HepG2 (cell line): ENCODE measurements around the gene PPP1R13B.

Experiments
- YY1 ChIP-seq: IDR thresholded peaks from 2 replicates; pipeline ENCODE4 v1.6.1; 2011; ENCODE audit warnings: low read length, low read depth, moderate library complexity, mild to moderate bottlenecking; ENCODE audit not compliant: insufficient read depth, insufficient replicate concordance
- TF ChIP-seq, protein P1 (sequence below): sonication (generic); formaldehyde crosslinking; IDR thresholded peaks from 2 replicates; pipeline ENCODE4 v1.5.0; 2020; ENCODE audit warnings: missing genetic modification reagents, mild to moderate bottlenecking, borderline replicate concordance

DNA sequence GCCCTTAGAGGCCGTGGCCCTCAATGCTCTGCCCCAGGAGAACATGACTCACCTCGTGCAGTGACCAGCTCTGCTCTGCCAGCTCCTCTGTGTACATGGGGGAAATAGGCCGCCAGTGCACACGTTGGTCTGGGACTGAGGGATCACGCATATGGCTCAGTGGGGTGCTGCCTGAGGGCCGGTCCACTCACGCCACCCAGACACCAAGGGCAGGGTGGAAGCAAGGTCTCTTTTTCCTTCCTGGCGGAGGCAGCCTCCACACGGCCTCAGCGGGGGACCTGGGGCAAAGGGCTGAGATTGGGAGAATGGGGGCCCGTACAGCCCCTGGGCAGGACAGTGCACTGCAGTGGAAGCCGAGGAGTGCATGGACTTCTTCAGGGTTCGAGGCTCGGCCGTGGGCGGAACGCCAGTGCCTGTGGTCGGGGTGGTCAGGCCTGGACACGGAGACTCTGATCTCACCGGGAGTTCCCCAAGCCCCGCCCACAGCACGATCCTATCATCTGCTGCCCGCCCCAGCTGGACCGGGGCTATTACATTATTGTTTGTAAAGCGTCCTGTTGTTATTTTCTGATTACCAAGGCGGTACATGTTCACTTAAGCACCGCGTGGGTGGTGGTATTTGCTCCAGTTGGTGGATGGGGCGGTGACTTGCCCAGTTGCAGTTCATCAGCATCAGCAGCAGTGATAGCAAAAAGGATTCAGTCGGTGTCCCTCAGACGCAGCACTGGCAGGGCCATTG is 42.1 kb upstream of the PPP1R13B start:
- TF ChIP-seq YY1 = peak; percentile 15
- TF ChIP-seq, protein P1, sequence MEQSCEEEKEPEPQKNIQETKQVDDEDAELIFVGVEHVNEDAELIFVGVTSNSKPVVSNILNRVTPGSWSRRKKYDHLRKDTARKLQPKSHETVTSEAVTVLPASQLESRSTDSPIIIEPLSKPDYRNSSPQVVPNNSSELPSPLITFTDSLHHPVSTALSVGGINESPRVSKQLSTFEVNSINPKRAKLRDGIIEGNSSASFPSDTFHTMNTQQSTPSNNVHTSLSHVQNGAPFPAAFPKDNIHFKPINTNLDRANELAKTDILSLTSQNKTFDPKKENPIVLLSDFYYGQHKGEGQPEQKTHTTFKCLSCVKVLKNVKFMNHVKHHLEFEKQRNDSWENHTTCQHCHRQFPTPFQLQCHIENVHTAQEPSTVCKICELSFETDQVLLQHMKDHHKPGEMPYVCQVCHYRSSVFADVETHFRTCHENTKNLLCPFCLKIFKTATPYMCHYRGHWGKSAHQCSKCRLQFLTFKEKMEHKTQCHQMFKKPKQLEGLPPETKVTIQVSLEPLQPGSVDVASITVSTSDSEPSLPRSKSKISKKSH (CRISPR knock-in tag) = no peak; the same call in 1 of the 2 replicates
